Vein endothelial cell (primary cell): ENCODE results near the gene ZNF749. TPM values are rescaled to one million over a fixed set of nuclear protein-coding genes. Genes with fewer than 3 reads are reported as not detected.

Experiments
- small RNA-seq: library from RNA; depleted of rRNA; stranded (forward); fragments of <200 nt; gene quantifications from one replicate; pipeline ENCODE3, GENCODE V24; 2012
- total RNA-seq: library from RNA; depleted of rRNA; stranded (reverse); fragments of >200 nt; gene quantifications from 2 replicates; pipeline ENCODE4 v1.2.3, GENCODE V29; 2012

Gene ZNF749
- 7.2 and 12.2 TPM in 2 replicates for total RNA-seq

GRCh38 chr19:57435062-57435978 lies at the start of gene ZNF749:
Gene ZNF749 (plus strand): TSS chr19:57435325. CDS start chr19:57435579, 254 bp downstream.

GRCh38 chr19:57389730-57390598 lies 45.2 kb upstream of the ZNF749 start, which contains the start of gene ZNF548:
Gene ZNF548 (plus strand): TSS chr19:57389854. CDS start chr19:57390100, 246 bp downstream.

GRCh38 chr19:57410877-57411671 lies 24.1 kb upstream of the ZNF749 start, which contains the start of gene ZNF17:
Gene ZNF17 (plus strand): TSS chr19:57411161. CDS start chr19:57413616, 2,455 bp downstream.

GRCh38 chr19:57477191-57478008 lies 42.3 kb downstream of the ZNF749 start, which contains the start of gene ZNF772:
Gene ZNF772 (minus strand): TSS chr19:57477566. CDS start chr19:57477309, 257 bp downstream.

GRCh38 chr19:57487477-57488298 lies 52.6 kb downstream of the ZNF749 start, which contains the start of gene ZNF419:
Gene ZNF419 (plus strand): TSS chr19:57487750. CDS start chr19:57487951, 201 bp downstream.

Small RNA genes within 50 kb of the gene (small RNA-seq; reads per million reads assigned to genes)
- gene VN1R107P = not detected

Other genes with a start within 250 kb of the ZNF749 start
- 24.5 and 37.6 TPM in 2 replicates for gene ZNF264, start 243.8 kb upstream of the ZNF749 start, total RNA-seq
- gene AURKC, start 204.3 kb upstream of the ZNF749 start, total RNA-seq = 0.48 and 0.65 TPM in 2 replicates
- gene ZNF805, start 194.7 kb upstream of the ZNF749 start, total RNA-seq = 23.8 and 24.7 TPM in 2 replicates
- gene ZNF460, start 154.8 kb upstream of the ZNF749 start, total RNA-seq = 74.9 and 77.1 TPM in 2 replicates
- 10.1 and 11.7 TPM in 2 replicates for gene ZNF543, start 114.9 kb upstream of the ZNF749 start, total RNA-seq
- gene ZNF304, start 84.1 kb upstream of the ZNF749 start, total RNA-seq = 8.5 and 9.0 TPM in 2 replicates
- gene TRAPPC2B, start 71.8 kb upstream of the ZNF749 start, total RNA-seq = 9.1 and 10.1 TPM in 2 replicates
- gene ZNF547, start 71.8 kb upstream of the ZNF749 start, total RNA-seq = 1.6 and 2.9 TPM in 2 replicates
- 14.2 and 16.3 TPM in 2 replicates for gene ZNF548, start 45.5 kb upstream of the ZNF749 start, total RNA-seq
- 11.4 and 14.3 TPM in 2 replicates for gene ZNF17, start 24.2 kb upstream of the ZNF749 start, total RNA-seq
- gene VN1R1, start 21.8 kb downstream of the ZNF749 start, total RNA-seq = 0.98 and 1.1 TPM in 2 replicates
- gene ZNF772, start 42.2 kb downstream of the ZNF749 start, total RNA-seq = 14.4 and 22.7 TPM in 2 replicates
- gene ZNF419, start 52.4 kb downstream of the ZNF749 start, total RNA-seq = 11.1 and 13.5 TPM in 2 replicates
- 13.0 and 15.0 TPM in 2 replicates for gene ZNF773, start 64.6 kb downstream of the ZNF749 start, total RNA-seq
- gene ZNF549, start 92.0 kb downstream of the ZNF749 start, total RNA-seq = 4.2 and 4.6 TPM in 2 replicates
- 4.6 and 6.2 TPM in 2 replicates for gene ZNF550, start 124.5 kb downstream of the ZNF749 start, total RNA-seq
- gene ZNF416, start 143.6 kb downstream of the ZNF749 start, total RNA-seq = 6.2 and 6.8 TPM in 2 replicates
- 4.6 and 5.7 TPM in 2 replicates for gene ZIK1, start 148.8 kb downstream of the ZNF749 start, total RNA-seq
- gene ZNF530, start 164.6 kb downstream of the ZNF749 start, total RNA-seq = 3.6 and 6.9 TPM in 2 replicates
- 19.3 and 21.5 TPM in 2 replicates for gene ZNF134, start 178.9 kb downstream of the ZNF749 start, total RNA-seq
- 7.5 and 9.3 TPM in 2 replicates for gene ZNF211, start 197.8 kb downstream of the ZNF749 start, total RNA-seq
- gene ZSCAN4, start 233.6 kb downstream of the ZNF749 start, total RNA-seq = under 0.01 and 0.10 TPM in 2 replicates
- 13.4 and 14.4 TPM in 2 replicates for gene ZNF551, start 246.7 kb downstream of the ZNF749 start, total RNA-seq